Keratinocyte (primary cell): ENCODE data around the gene PKN2. TPM values are rescaled to one million over a fixed set of nuclear protein-coding genes. Genes with fewer than 3 reads are reported as not detected.

Experiments used
- DNase-seq: peaks from one replicate; pipeline ENCODE4 v3.0.0-alpha.2; 2011; ENCODE audit warnings: low read depth, missing footprints, low spot score
- FAIRE-seq: peaks from 2 replicates; lab custom pipeline; 2011; peaks lifted over from hg19 to GRCh38; lab: Jason Lieb, UNC
- H2AFZ ChIP-seq: 2 replicates; pipeline ENCODE4 v1.6.0; 2012; ENCODE audit warnings: low read length, control low read depth, inconsistent platforms; ENCODE audit not compliant: control insufficient read depth
- H3K27ac ChIP-seq: 2 replicates; pipeline ENCODE4 v1.5.1; 2011; ENCODE audit warnings: low read length; ENCODE audit not compliant: control insufficient read depth, insufficient read depth
- H3K27me3 ChIP-seq: 3 replicates; pipeline ENCODE4 v1.6.0; 2011; ENCODE audit warnings: low read length; ENCODE audit not compliant: control insufficient read depth, insufficient read depth; ENCODE audit errors: extremely low read depth
- H3K36me3 ChIP-seq, 2 experiments: 2 replicates in 1 of 2; 3 replicates in 1 of 2; pipeline ENCODE4 v1.5.1; 2011; ENCODE audit warnings: low read length in 2 of 2, mild to moderate bottlenecking in 1 of 2; ENCODE audit not compliant: control insufficient read depth in 2 of 2, insufficient read depth in 2 of 2; ENCODE audit errors: extremely low read depth in 1 of 2
- H3K4me1 ChIP-seq: 3 replicates; pipeline ENCODE4 v1.5.1; 2011; ENCODE audit warnings: low read length; ENCODE audit not compliant: control insufficient read depth, insufficient read depth; ENCODE audit errors: extremely low read depth
- H3K4me2 ChIP-seq: 3 replicates; pipeline ENCODE4 v1.6.0; 2011; ENCODE audit warnings: low read depth, low read length; ENCODE audit not compliant: control insufficient read depth, insufficient read depth; ENCODE audit errors: extremely low read depth
- H3K4me3 ChIP-seq, 3 experiments: fragments of 200-600 bp in 1 of 3; sonication (generic) in 1 of 3; 2 replicates in 2 of 3; 3 replicates in 1 of 3; pipeline ENCODE4 v1.5.1; 2011 to 2016; ENCODE audit warnings: low read length in 3 of 3, mild to moderate bottlenecking in 3 of 3, control low read depth in 2 of 3, inconsistent platforms in 1 of 3, low read depth in 1 of 3, mixed read lengths in 1 of 3, mixed run types in 1 of 3, moderate library complexity in 1 of 3; ENCODE audit not compliant: control insufficient read depth in 2 of 3, insufficient read depth in 2 of 3; ENCODE audit errors: extremely low read depth in 1 of 3
- H3K79me2 ChIP-seq: 2 replicates; pipeline ENCODE4 v1.6.0; 2012; ENCODE audit warnings: low read length; ENCODE audit not compliant: control insufficient read depth, insufficient read depth
- H3K9ac ChIP-seq: 3 replicates; pipeline ENCODE4 v1.6.0; 2011; ENCODE audit warnings: low read length; ENCODE audit not compliant: control insufficient read depth, insufficient read depth; ENCODE audit errors: extremely low read depth
- H3K9me1 ChIP-seq: 3 replicates; pipeline ENCODE4 v1.6.0; 2011; ENCODE audit warnings: low read length; ENCODE audit not compliant: control insufficient read depth, insufficient read depth; ENCODE audit errors: extremely low read depth
- H3K9me3 ChIP-seq: 2 replicates; pipeline ENCODE4 v1.5.1; 2012; ENCODE audit warnings: low read depth, low read length; ENCODE audit not compliant: control insufficient read depth
- H4K20me1 ChIP-seq: 3 replicates; pipeline ENCODE4 v1.6.0; 2011; ENCODE audit warnings: low read length; ENCODE audit not compliant: control insufficient read depth, insufficient read depth; ENCODE audit errors: extremely low read depth
- CTCF ChIP-seq, 3 experiments: IDR thresholded peaks in 1 of 3; conservative IDR thresholded peaks in 1 of 3; optimal IDR thresholded peaks in 1 of 3; 2 replicates in 2 of 3; 3 replicates in 1 of 3; pipeline versions ENCODE3 to v1.5.1; 2011; ENCODE audit warnings: low read length in 3 of 3, mild to moderate bottlenecking in 3 of 3, moderate library complexity in 2 of 3, control low read depth in 1 of 3, inconsistent platforms in 1 of 3; ENCODE audit not compliant: insufficient read depth in 2 of 3; ENCODE audit errors: extremely low read depth in 1 of 3
- EZH2 ChIP-seq: IDR thresholded peaks from one replicate; pipeline ENCODE4 v1.6.1; 2012; ENCODE audit warnings: inconsistent platforms, mild to moderate bottlenecking, low read length, moderate library complexity
- dilution Hi-C: fragments of 300-500 bp; cut with MboI; formaldehyde crosslinking; loops from one replicate; pipeline ENCODE4 v1.7.0; 2020; ENCODE audit warnings: low sequenced_read_pairs; ENCODE audit not compliant: extremely low pct_ligation_motif_present
- polyA plus RNA-seq, 5 experiments: library from polyadenylated mRNA; depleted of rRNA in 3 of 5; stranded (reverse) in 3 of 5; stranded (forward) in 1 of 5; unstranded in 1 of 5; fragments of >200 nt; gene quantifications; 1 replicate in 1 of 5; 2 replicates in 3 of 5; 3 replicates in 1 of 5; pipeline versions ENCODE4 v1.2.1 to v1.2.3, GENCODE V29; 2011 to 2012; ENCODE audit warnings: missing spikeins in 2 of 5, low read depth in 1 of 5, low replicate concordance in 1 of 5

Gene PKN2
- polyA plus RNA-seq, 1 donor (not counting 4 experiments of a cell fraction or from before 2014, with no cell fraction given), result 30.8 TPM

GRCh38 chr1:88678405-88678804, 5.7 kb upstream of the PKN2 start:
- Histone ChIP-seq H3K27ac (no peak overlapping the region), H2AFZ (no peak overlapping the region), H4K20me1 (no peaks in the 10 kb centered on the region), H3K27me3 (no peaks in the 10 kb centered on the region), H3K9me1 (no peaks in the 10 kb centered on the region), H3K4me1 (peaks cover 11% of the 10 kb centered on the region), H3K36me3 (no peaks in the 10 kb centered on the region), H3K9me3 (no peaks in the 10 kb centered on the region), H3K4me2 (no peak overlapping the region), H3K4me3 (no peak overlapping the region), H3K9ac (no peak overlapping the region), H3K79me2 (peaks cover 2% of the 10 kb centered on the region)
- TF ChIP-seq EZH2 (no peak), CTCF (optimal IDR thresholded peaks at IDR 0.05 in 1 of 3, IDR thresholded peaks at IDR 0.05 in 1 of 3, conservative IDR thresholded peaks at IDR 0.05 in 1 of 3; ENCODE audit: extremely low read depth in 1 of 3, insufficient read depth in 2 of 3, low read length in 3 of 3) (no peak)
- FAIRE-seq (no peak), DNase-seq (no peak)
- dilution Hi-C loops, result no loop called here

GRCh38 chr1:88680471-88680870, 3.6 kb upstream of the PKN2 start:
- Histone ChIP-seq H4K20me1 (no peaks in the 10 kb centered on the region), H3K4me1 (peaks cover 11% of the 10 kb centered on the region), H3K27ac (no peak overlapping the region), H3K79me2 (peaks cover 8% of the 10 kb centered on the region), H2AFZ (no peak overlapping the region), H3K4me3 (no peak overlapping the region), H3K9me3 (no peaks in the 10 kb centered on the region), H3K9me1 (no peaks in the 10 kb centered on the region), H3K9ac (no peak overlapping the region), H3K36me3 (no peaks in the 10 kb centered on the region), H3K4me2 (no peak overlapping the region), H3K27me3 (no peaks in the 10 kb centered on the region)
- dilution Hi-C loops, result no loop called here
- TF ChIP-seq EZH2 (no peak), CTCF (optimal IDR thresholded peaks at IDR 0.05 in 1 of 3, IDR thresholded peaks at IDR 0.05 in 1 of 3, conservative IDR thresholded peaks at IDR 0.05 in 1 of 3; ENCODE audit: extremely low read depth in 1 of 3, insufficient read depth in 2 of 3, low read length in 3 of 3) (no peak)
- DNase-seq (no peak), FAIRE-seq (no peak)
